Neural progenitor cell (in vitro differentiated cells): ENCODE data around the gene KCNK1. TPM values are rescaled to one million over a fixed set of nuclear protein-coding genes. Genes with fewer than 3 reads are reported as not detected.

Experiments
- DNase-seq: peaks from one replicate; pipeline ENCODE4 v3.0.0-alpha.2; 2016; ENCODE audit warnings: low spot score
- H2AFZ ChIP-seq: fragments of 200-600 bp; sonication (generic); replicated peaks from 2 replicates; pipeline ENCODE4 v1.6.1; 2016; ENCODE audit warnings: antibody characterized with exemption
- H3F3A ChIP-seq: fragments of 200-600 bp; sonication (generic); 2 replicates; pipeline ENCODE4 v1.6.1; 2016; ENCODE audit warnings: antibody characterized with exemption, low read depth
- H3K27ac ChIP-seq: fragments of 200-600 bp; sonication (generic); 2 replicates; pipeline ENCODE4 v1.5.1; 2016; ENCODE audit warnings: mild to moderate bottlenecking
- H3K27me3 ChIP-seq: fragments of 200-600 bp; sonication (generic); 2 replicates; pipeline ENCODE4 v1.6.1; 2016; ENCODE audit warnings: mild to moderate bottlenecking, moderate library complexity
- H3K36me3 ChIP-seq: fragments of 200-600 bp; sonication (generic); 2 replicates; pipeline ENCODE4 v1.5.1; 2016
- H3K4me1 ChIP-seq: fragments of 200-600 bp; sonication (generic); 2 replicates; pipeline ENCODE4 v1.6.1; 2016; ENCODE audit warnings: mixed run types
- H3K4me2 ChIP-seq: fragments of 200-600 bp; sonication (generic); 2 replicates; pipeline ENCODE4 v1.6.1; 2016
- H3K4me3 ChIP-seq: fragments of 200-600 bp; sonication (generic); 2 replicates; pipeline ENCODE4 v1.5.1; 2016
- H3K79me2 ChIP-seq: fragments of 200-600 bp; sonication (generic); 2 replicates; pipeline ENCODE4 v1.6.1; 2016; ENCODE audit warnings: low read depth
- H3K9ac ChIP-seq: fragments of 200-600 bp; sonication (generic); 2 replicates; pipeline ENCODE4 v1.6.1; 2016
- H3K9me3 ChIP-seq: fragments of 200-600 bp; sonication (generic); 2 replicates; pipeline ENCODE4 v1.5.1; 2016; ENCODE audit warnings: low read depth
- H4K20me1 ChIP-seq: fragments of 200-600 bp; sonication (generic); 2 replicates; pipeline ENCODE4 v1.6.1; 2016; ENCODE audit warnings: low read depth
- H3K27ac Mint-ChIP-seq: 3 replicates; pipeline ENCODE4 v1.8.0; 2021; ENCODE audit warnings: mixed read lengths
- H3K27me3 Mint-ChIP-seq: 2 replicates; pipeline ENCODE4 v1.8.0; 2022; ENCODE audit warnings: low read depth, mild to moderate bottlenecking, inconsistent platforms, moderate library complexity, mixed read lengths; ENCODE audit not compliant: insufficient read depth
- H3K36me3 Mint-ChIP-seq: 3 replicates; pipeline ENCODE4 v1.8.0; 2021; ENCODE audit warnings: mixed read lengths
- H3K4me1 Mint-ChIP-seq: 3 replicates; pipeline ENCODE4 v1.8.0; 2021; ENCODE audit warnings: mixed read lengths
- H3K4me3 Mint-ChIP-seq: 3 replicates; pipeline ENCODE4 v1.8.0; 2021; ENCODE audit warnings: mild to moderate bottlenecking, moderate library complexity, mixed read lengths
- H3K9me3 Mint-ChIP-seq: 3 replicates; pipeline ENCODE4 v1.8.0; 2020; ENCODE audit warnings: mixed read lengths
- CTCF ChIP-seq: fragments of 200-600 bp; sonication (generic); IDR thresholded peaks from 2 replicates; pipeline ENCODE4 v1.5.1; 2017; ENCODE audit warnings: antibody characterized with exemption, mild to moderate bottlenecking
- EZH2 ChIP-seq: fragments of 200-600 bp; sonication (generic); IDR thresholded peaks from 2 replicates; pipeline ENCODE4 v1.6.1; 2017; ENCODE audit warnings: antibody characterized with exemption, mild to moderate bottlenecking, moderate library complexity
- EZH2phosphoT487 ChIP-seq: fragments of 200-600 bp; sonication (generic); IDR thresholded peaks from 2 replicates; pipeline ENCODE4 v1.6.1; 2017; ENCODE audit warnings: antibody characterized with exemption
- total RNA-seq: library from RNA; depleted of rRNA; stranded (reverse); fragments of >200 nt; gene quantifications from 2 replicates; pipeline ENCODE4 v1.2.3, GENCODE V29; 2015; ENCODE audit warnings: low replicate concordance

KCNK1 gene
- total RNA-seq, 1 donor from 2014 or later: 0.11 TPM

GRCh38 chr1:233689017-233689747, 75.3 kb downstream of the KCNK1 start:
- Histone ChIP-seq H2AFZ (no peak overlapping the region), H3K4me1 (no peaks in the 10 kb centered on the region), H4K20me1 (no peaks in the 10 kb centered on the region), H3K36me3 (no peaks in the 10 kb centered on the region), H3K4me2 (no peak overlapping the region), H3K4me3 (no peak overlapping the region), H3K9me3 (no peaks in the 10 kb centered on the region), H3K27me3 (no peaks in the 10 kb centered on the region), H3K79me2 (no peaks in the 10 kb centered on the region), H3K9ac (no peak overlapping the region), H3K27ac (no peak overlapping the region), H3F3A (no peaks in the 10 kb centered on the region)
- Mint-ChIP-seq H3K4me1 (no peaks in the 10 kb centered on the region), H3K4me3 (no peak overlapping the region), H3K9me3 (no peaks in the 10 kb centered on the region), H3K27me3 (peaks cover 7% of the 10 kb centered on the region), H3K27ac (no peak overlapping the region), H3K36me3 (no peaks in the 10 kb centered on the region)
- no peak for DNase-seq
- TF ChIP-seq EZH2phosphoT487: no peak
- TF ChIP-seq EZH2: no peak
- TF ChIP-seq CTCF: no peak

GRCh38 chr1:233689748-233690254, 75.9 kb downstream of the KCNK1 start:
- no peaks in the 10 kb centered on the region for H3K4me1 ChIP-seq
- Mint-ChIP-seq H3K9me3 (no peaks in the 10 kb centered on the region), H3K4me1 (no peaks in the 10 kb centered on the region), H3K27ac (no peak overlapping the region), H3K4me3 (no peak overlapping the region), H3K36me3 (no peaks in the 10 kb centered on the region), H3K27me3 (peaks cover 7% of the 10 kb centered on the region)
- H3K9me3 ChIP-seq: no peaks in the 10 kb centered on the region
- no peaks in the 10 kb centered on the region for H3K27me3 ChIP-seq
- H3K4me3 ChIP-seq: no peak overlapping the region
- no peak for TF ChIP-seq EZH2phosphoT487
- H3K9ac ChIP-seq: no peak overlapping the region
- H3K36me3 ChIP-seq: no peaks in the 10 kb centered on the region
- H2AFZ ChIP-seq: no peak overlapping the region
- H3K79me2 ChIP-seq: no peaks in the 10 kb centered on the region
- no peaks in the 10 kb centered on the region for H4K20me1 ChIP-seq
- no peak for DNase-seq
- H3K27ac ChIP-seq: no peak overlapping the region
- H3K4me2 ChIP-seq: no peak overlapping the region
- no peaks in the 10 kb centered on the region for H3F3A ChIP-seq

- no peaks in the 10 kb centered on the region for H3K36me3 Mint-ChIP-seq
- H3K4me1 ChIP-seq: no peaks in the 10 kb centered on the region
Observed at GRCh38 chr1:233695901-233696300, 82.0 kb downstream of the KCNK1 start.

More at GRCh38 chr1:233695901-233696300, 82.0 kb downstream of the KCNK1 start:
- no peak overlapping the region for H2AFZ ChIP-seq
- no peak overlapping the region for H3K4me2 ChIP-seq
- H3K27me3 ChIP-seq: no peaks in the 10 kb centered on the region
- no peak overlapping the region for H3K4me3 Mint-ChIP-seq
- H3K9ac ChIP-seq: no peak overlapping the region
- H3K4me1 Mint-ChIP-seq: no peaks in the 10 kb centered on the region
- H3K9me3 ChIP-seq: no peaks in the 10 kb centered on the region
- no peaks in the 10 kb centered on the region for H3K27me3 Mint-ChIP-seq
- no peaks in the 10 kb centered on the region for H3K79me2 ChIP-seq
- TF ChIP-seq CTCF (no peak), EZH2phosphoT487 (no peak), EZH2 (no peak)
- H3K4me3 ChIP-seq: no peak overlapping the region
- DNase-seq: no peak
- no peaks in the 10 kb centered on the region for H4K20me1 ChIP-seq
- no peak overlapping the region for H3K27ac Mint-ChIP-seq
- no peak overlapping the region for H3K27ac ChIP-seq
- H3K9me3 Mint-ChIP-seq: peaks cover 7% of the 10 kb centered on the region
- H3F3A ChIP-seq: no peaks in the 10 kb centered on the region
- H3K36me3 ChIP-seq: no peaks in the 10 kb centered on the region
